GM19099 (cell line): Measurements from ENCODE around the gene FNIP2.

Experiments
- POLR2A ChIP-seq: IDR thresholded peaks from 3 replicates; pipeline ENCODE4 v1.6.1; 2011; ENCODE audit warnings: low read depth; ENCODE audit not compliant: insufficient read length; ENCODE audit errors: extremely low read depth

Gene FNIP2

GRCh38 chr4:158840131-158840530 is 71.3 kb downstream of the FNIP2 start:
- TF ChIP-seq POLR2A: no peak

- TF ChIP-seq POLR2A: no peak
Measured at GRCh38 chr4:158841540-158841939, 72.7 kb downstream of the FNIP2 start.

GRCh38 chr4:158845311-158846041 is 76.7 kb downstream of the FNIP2 start:
- TF ChIP-seq POLR2A: no peak

GRCh38 chr4:158847535-158847934 is 78.7 kb downstream of the FNIP2 start:
- TF ChIP-seq POLR2A: no peak

- TF ChIP-seq POLR2A: no peak
Measured at GRCh38 chr4:158849681-158850080, 80.9 kb downstream of the FNIP2 start.

- no peak for TF ChIP-seq POLR2A
Measured at GRCh38 chr4:158850371-158850770, 81.5 kb downstream of the FNIP2 start.

GRCh38 chr4:158850800-158851644 is 82.2 kb downstream of the FNIP2 start:
- no peak for TF ChIP-seq POLR2A

- TF ChIP-seq POLR2A: no peak
Measured at GRCh38 chr4:158854236-158854635, 85.4 kb downstream of the FNIP2 start.

GRCh38 chr4:158856852-158857251 is 88.0 kb downstream of the FNIP2 start:
- TF ChIP-seq POLR2A: no peak

GRCh38 chr4:158857951-158858350 is 89.1 kb downstream of the FNIP2 start:
- no peak for TF ChIP-seq POLR2A

- TF ChIP-seq POLR2A: no peak
Measured at GRCh38 chr4:158858410-158859199, 89.8 kb downstream of the FNIP2 start.

GRCh38 chr4:158859661-158860060 is 90.8 kb downstream of the FNIP2 start:
- no peak for TF ChIP-seq POLR2A

- TF ChIP-seq POLR2A: no peak
Measured at GRCh38 chr4:158860856-158861255, 92.0 kb downstream of the FNIP2 start.

- TF ChIP-seq POLR2A: no peak
Measured at GRCh38 chr4:158861281-158861680, 92.5 kb downstream of the FNIP2 start.

GRCh38 chr4:158861766-158862165 is 92.9 kb downstream of the FNIP2 start:
- no peak for TF ChIP-seq POLR2A
